ENCODE results near the gene RNF17.
"Not testable (repeated sequence)": the region's sequence is repeated elsewhere in the genome, so short reads cannot be mapped to it uniquely, and the experiment has no call there.

RNF17 gene

DNA sequence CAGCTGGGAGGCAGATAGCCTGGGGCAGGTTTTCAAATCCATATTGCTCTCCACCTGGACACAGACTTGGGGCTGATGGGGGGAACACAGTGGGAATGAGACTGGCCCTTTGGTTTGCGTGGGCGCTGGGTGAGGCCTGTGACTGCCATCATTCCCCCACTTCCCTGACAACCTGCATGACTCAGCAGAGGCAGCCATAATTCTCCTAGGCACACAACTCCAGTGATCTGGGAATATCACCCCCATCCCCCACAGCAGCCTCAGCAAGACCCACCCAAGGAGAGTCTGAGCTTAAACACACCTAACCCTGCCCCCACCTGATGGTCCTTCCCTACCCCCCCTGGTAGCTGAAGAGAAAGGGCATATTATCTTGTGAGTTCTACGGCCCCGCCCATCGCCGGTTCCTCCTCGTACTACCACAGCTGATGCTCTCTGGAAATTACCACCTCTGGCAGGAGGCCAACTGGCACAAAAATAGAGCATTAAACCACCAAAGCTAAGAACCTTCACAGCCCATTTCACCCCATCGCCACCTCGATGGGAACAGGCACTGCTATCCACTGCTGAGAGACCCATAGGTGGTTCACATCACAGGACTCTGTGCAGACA, 71.0 kb downstream of the RNF17 start:
- Histone ChIP-seq H3K4me3 (IDR thresholded peaks at IDR 0.05; ENCODE audit: insufficient read depth, low read depth, low read length) (no peak overlapping the region), H4K20me1 (ENCODE audit: insufficient read depth) (no peaks in the 10 kb centered on the region), H3K36me3 (ENCODE audit: insufficient read depth) (no peaks in the 10 kb centered on the region), H3K9ac (no peak overlapping the region), H2AFZ (ENCODE audit: low read depth) (no peak overlapping the region), H3K79me2 (ENCODE audit: insufficient read depth, low read depth) (no peaks in the 10 kb centered on the region), H3K27ac (no peak overlapping the region), H3K4me2 (no peak overlapping the region), H3K4me1 (ENCODE audit: low read depth, poor library complexity, severe bottlenecking) (peaks cover 18% of the 10 kb centered on the region), H3K27me3 (ENCODE audit: insufficient read depth, low read depth) (no peaks in the 10 kb centered on the region)
- TF ChIP-seq, protein P1, sequence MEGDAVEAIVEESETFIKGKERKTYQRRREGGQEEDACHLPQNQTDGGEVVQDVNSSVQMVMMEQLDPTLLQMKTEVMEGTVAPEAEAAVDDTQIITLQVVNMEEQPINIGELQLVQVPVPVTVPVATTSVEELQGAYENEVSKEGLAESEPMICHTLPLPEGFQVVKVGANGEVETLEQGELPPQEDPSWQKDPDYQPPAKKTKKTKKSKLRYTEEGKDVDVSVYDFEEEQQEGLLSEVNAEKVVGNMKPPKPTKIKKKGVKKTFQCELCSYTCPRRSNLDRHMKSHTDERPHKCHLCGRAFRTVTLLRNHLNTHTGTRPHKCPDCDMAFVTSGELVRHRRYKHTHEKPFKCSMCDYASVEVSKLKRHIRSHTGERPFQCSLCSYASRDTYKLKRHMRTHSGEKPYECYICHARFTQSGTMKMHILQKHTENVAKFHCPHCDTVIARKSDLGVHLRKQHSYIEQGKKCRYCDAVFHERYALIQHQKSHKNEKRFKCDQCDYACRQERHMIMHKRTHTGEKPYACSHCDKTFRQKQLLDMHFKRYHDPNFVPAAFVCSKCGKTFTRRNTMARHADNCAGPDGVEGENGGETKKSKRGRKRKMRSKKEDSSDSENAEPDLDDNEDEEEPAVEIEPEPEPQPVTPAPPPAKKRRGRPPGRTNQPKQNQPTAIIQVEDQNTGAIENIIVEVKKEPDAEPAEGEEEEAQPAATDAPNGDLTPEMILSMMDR (conservative IDR thresholded peaks at IDR 0.05; ENCODE audit: low read depth, low read length), result no peak

DNA sequence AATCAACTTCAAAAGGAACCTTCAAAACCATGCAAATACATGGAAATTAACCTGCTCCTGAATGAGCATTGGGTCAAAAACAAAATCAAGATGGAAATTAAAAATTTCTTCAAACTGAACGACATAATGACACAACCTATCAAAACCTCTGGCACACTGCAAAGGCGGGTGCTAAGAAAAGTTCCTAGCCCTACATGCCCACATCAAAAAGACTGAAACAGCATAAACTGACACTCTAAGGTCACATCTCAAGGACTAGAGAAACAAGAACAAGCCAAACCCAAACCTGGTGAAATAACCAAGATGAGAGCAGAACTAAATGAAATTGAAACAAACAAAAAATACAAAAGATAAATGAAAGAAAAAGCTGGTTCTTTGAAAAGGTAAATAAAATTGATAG, 73.6 kb downstream of the RNF17 start:
- H3K79me2 ChIP-seq (ENCODE audit: insufficient read depth, low read depth); H4K20me1 ChIP-seq (ENCODE audit: insufficient read depth); H3K9ac ChIP-seq; H3K27me3 ChIP-seq (ENCODE audit: insufficient read depth, low read depth); H3K4me3 ChIP-seq (IDR thresholded peaks at IDR 0.05; ENCODE audit: insufficient read depth, low read depth, low read length); H2AFZ ChIP-seq (ENCODE audit: low read depth); H3K36me3 ChIP-seq (ENCODE audit: insufficient read depth): not testable (repeated sequence)
- Histone ChIP-seq H3K4me2 (peak overlapping the region; percentile 46), H3K4me1 (ENCODE audit: low read depth, poor library complexity, severe bottlenecking) (peaks cover 18% of the 10 kb centered on the region), H3K27ac (peak overlapping the region; percentile 25; the same call in 1 of the 2 replicates)

DNA sequence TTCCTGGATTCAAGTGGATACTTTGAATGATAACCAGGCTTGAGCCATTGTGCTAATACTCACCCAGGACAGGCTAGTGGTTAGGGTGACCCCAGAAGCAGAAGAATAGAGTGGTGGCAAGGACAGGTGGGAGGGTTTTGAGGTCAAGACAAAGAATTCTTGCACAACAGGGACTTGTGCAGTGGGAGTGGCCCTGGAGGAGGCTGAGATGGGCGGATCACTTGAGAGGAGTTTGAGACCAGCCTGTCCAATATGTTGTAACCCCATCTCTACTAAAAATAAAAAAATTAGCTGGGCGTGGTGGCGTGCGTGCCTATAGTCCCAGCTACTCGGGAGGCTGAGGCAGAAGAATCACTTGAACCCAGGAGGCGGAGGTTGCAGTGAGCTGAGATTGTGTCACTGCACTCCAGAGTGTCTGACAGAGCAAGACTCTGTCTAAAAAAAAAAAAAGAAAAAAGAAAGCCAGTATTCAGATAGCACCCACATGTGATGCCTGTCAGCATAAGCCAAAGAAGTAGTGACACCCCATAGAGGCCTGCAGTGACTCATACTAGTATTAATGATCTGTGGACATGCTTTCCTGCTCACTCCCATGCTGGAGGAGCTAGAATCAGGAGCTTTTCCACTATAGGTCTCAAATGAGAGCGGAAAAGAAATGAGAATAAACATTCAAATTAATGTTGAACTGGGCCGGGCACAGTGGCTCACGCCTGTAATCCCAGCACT, 78.7 kb downstream of the RNF17 start:
- Histone ChIP-seq H4K20me1 (ENCODE audit: insufficient read depth) (no peaks in the 10 kb centered on the region), H3K36me3 (ENCODE audit: insufficient read depth) (no peaks in the 10 kb centered on the region)

DNA sequence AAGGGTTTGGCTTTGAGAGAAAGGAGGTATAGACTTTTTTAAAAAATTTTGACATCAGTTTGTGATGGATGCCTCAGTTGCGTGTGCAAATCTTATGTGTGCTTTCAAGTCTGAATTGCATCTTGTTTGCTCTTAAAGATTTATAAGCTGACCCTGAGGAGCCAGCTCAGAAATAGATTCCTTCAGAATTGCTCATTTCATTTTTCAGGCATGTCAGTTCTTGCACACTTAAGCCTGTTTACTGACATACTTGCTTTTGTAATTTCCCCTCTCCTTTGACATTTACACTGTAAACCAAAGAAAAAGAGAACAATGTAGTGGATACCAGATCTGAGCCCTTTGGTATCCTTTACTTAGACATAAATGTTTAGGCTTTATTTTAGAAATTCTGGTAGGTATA, 87.6 kb downstream of the RNF17 start:
- H3K9ac ChIP-seq, result no peak overlapping the region
- no peaks in the 10 kb centered on the region for H3K79me2 ChIP-seq (ENCODE audit: insufficient read depth, low read depth)
- H3K4me2 ChIP-seq, result peak overlapping the region; percentile 31
- no peak overlapping the region for H3K4me3 ChIP-seq (IDR thresholded peaks at IDR 0.05; ENCODE audit: insufficient read depth, low read depth, low read length)
- no peaks in the 10 kb centered on the region for H4K20me1 ChIP-seq (ENCODE audit: insufficient read depth)
- peak overlapping the region; percentile 39; the same call in 1 of the 2 replicates for H2AFZ ChIP-seq (ENCODE audit: low read depth)
- TF ChIP-seq, protein P1 (conservative IDR thresholded peaks at IDR 0.05; ENCODE audit: low read depth, low read length), result no peak
- H3K27ac ChIP-seq, result peak overlapping the region; percentile 18; the same call in 1 of the 2 replicates
- H3K27me3 ChIP-seq (ENCODE audit: insufficient read depth, low read depth), result no peaks in the 10 kb centered on the region
- peaks cover 45% of the 10 kb centered on the region for H3K4me1 ChIP-seq (ENCODE audit: low read depth, poor library complexity, severe bottlenecking)
- H3K36me3 ChIP-seq (ENCODE audit: insufficient read depth), result no peaks in the 10 kb centered on the region

More for the DNA sequence above, 78.7 kb downstream of the RNF17 start:
- Histone ChIP-seq H3K79me2 (ENCODE audit: insufficient read depth, low read depth) (no peaks in the 10 kb centered on the region), H3K4me3 (IDR thresholded peaks at IDR 0.05; ENCODE audit: insufficient read depth, low read depth, low read length) (no peak overlapping the region), H3K9ac (no peak overlapping the region), H2AFZ (ENCODE audit: low read depth) (no peak overlapping the region), H3K4me2 (no peak overlapping the region), H3K4me1 (ENCODE audit: low read depth, poor library complexity, severe bottlenecking) (peaks cover 7% of the 10 kb centered on the region), H3K27ac (no peak overlapping the region), H3K27me3 (ENCODE audit: insufficient read depth, low read depth) (no peaks in the 10 kb centered on the region)
- TF ChIP-seq, protein P1 (conservative IDR thresholded peaks at IDR 0.05; ENCODE audit: low read depth, low read length), result no peak

- TF ChIP-seq, protein P1 (conservative IDR thresholded peaks at IDR 0.05; ENCODE audit: low read depth, low read length), result no peak
- H3K27me3 ChIP-seq (ENCODE audit: insufficient read depth, low read depth), result no peaks in the 10 kb centered on the region
- H3K9ac ChIP-seq, result no peak overlapping the region
- no peak overlapping the region for H3K27ac ChIP-seq
- H3K36me3 ChIP-seq (ENCODE audit: insufficient read depth), result no peaks in the 10 kb centered on the region
- no peaks in the 10 kb centered on the region for H4K20me1 ChIP-seq (ENCODE audit: insufficient read depth)
- H3K4me2 ChIP-seq, result no peak overlapping the region
- no peak overlapping the region for H3K4me3 ChIP-seq (IDR thresholded peaks at IDR 0.05; ENCODE audit: insufficient read depth, low read depth, low read length)
- H2AFZ ChIP-seq (ENCODE audit: low read depth), result no peak overlapping the region
- H3K4me1 ChIP-seq (ENCODE audit: low read depth, poor library complexity, severe bottlenecking), result peaks cover 41% of the 10 kb centered on the region
- H3K79me2 ChIP-seq (ENCODE audit: insufficient read depth, low read depth), result no peaks in the 10 kb centered on the region
These were observed 90.3 kb downstream of the RNF17 start for GRCh38 chr13:24854311-24854710.
